MM.1S (cell line): ENCODE measurements around the gene RANBP1.

Experiments used
- DNase-seq: peaks from one replicate; pipeline ENCODE4 v3.0.0-alpha.2; 2015
- H2AFZ ChIP-seq: fragments of 300-600 bp; sonication (generic); 2 replicates; pipeline ENCODE4 v1.6.0; 2016; ENCODE audit warnings: antibody characterized with exemption, low read length
- H3F3A ChIP-seq: fragments of 300-600 bp; sonication (generic); 2 replicates; pipeline ENCODE4 v1.6.1; 2016; ENCODE audit warnings: mild to moderate bottlenecking, antibody characterized with exemption, low read length, moderate library complexity, mixed read lengths; ENCODE audit not compliant: insufficient read depth
- H3K27ac ChIP-seq: fragments of 300-600 bp; sonication (generic); 2 replicates; pipeline ENCODE4 v1.5.1; 2016; ENCODE audit warnings: mild to moderate bottlenecking, low read length
- H3K27me3 ChIP-seq: fragments of 300-600 bp; sonication (generic); replicated peaks from 2 replicates; pipeline ENCODE4 v1.6.0; 2016; ENCODE audit warnings: low read length; ENCODE audit not compliant: insufficient read depth
- H3K36me3 ChIP-seq: fragments of 300-600 bp; sonication (generic); replicated peaks from 2 replicates; pipeline ENCODE4 v1.6.1; 2016; ENCODE audit warnings: mild to moderate bottlenecking, low read length, mixed read lengths; ENCODE audit not compliant: insufficient read depth
- H3K4me1 ChIP-seq: fragments of 300-600 bp; sonication (generic); 2 replicates; pipeline ENCODE4 v1.6.1; 2016; ENCODE audit warnings: low read length, mixed read lengths
- H3K4me2 ChIP-seq: fragments of 300-600 bp; sonication (generic); 2 replicates; pipeline ENCODE4 v1.6.0; 2016; ENCODE audit warnings: low read depth, low read length
- H3K4me3 ChIP-seq: fragments of 300-600 bp; sonication (generic); 2 replicates; pipeline ENCODE4 v1.5.1; 2016; ENCODE audit warnings: low read length, mixed read lengths
- H3K79me2 ChIP-seq: fragments of 300-600 bp; sonication (generic); 2 replicates; pipeline ENCODE4 v1.6.1; 2016; ENCODE audit warnings: mixed run types, low read length, mixed read lengths
- H3K9ac ChIP-seq: fragments of 300-600 bp; sonication (generic); 2 replicates; pipeline ENCODE4 v1.6.1; 2016; ENCODE audit warnings: low read length, mixed read lengths
- H3K9me2 ChIP-seq: fragments of 300-600 bp; sonication (generic); replicated peaks from 2 replicates; pipeline ENCODE4 v1.6.1; 2016; ENCODE audit warnings: mild to moderate bottlenecking, low read length, mixed read lengths; ENCODE audit not compliant: insufficient read depth
- H3K9me3 ChIP-seq: fragments of 300-600 bp; sonication (generic); replicated peaks from 2 replicates; pipeline ENCODE4 v1.6.1; 2016; ENCODE audit warnings: mild to moderate bottlenecking, low read length, mixed read lengths; ENCODE audit not compliant: insufficient read depth
- H4K20me1 ChIP-seq: fragments of 300-600 bp; sonication (generic); 2 replicates; pipeline ENCODE4 v1.6.1; 2016; ENCODE audit warnings: mild to moderate bottlenecking, low read length, moderate library complexity, mixed read lengths; ENCODE audit not compliant: insufficient read depth
- EZH2 ChIP-seq: fragments of 300-600 bp; sonication (generic); optimal IDR thresholded peaks from 2 replicates; pipeline ENCODE3; 2017; ENCODE audit warnings: low read depth, mild to moderate bottlenecking, antibody characterized with exemption, low read length, mixed read lengths
- EZH2phosphoT487 ChIP-seq: fragments of 300-600 bp; sonication (generic); IDR thresholded peaks from 2 replicates; pipeline ENCODE4 v1.6.1; 2018; ENCODE audit warnings: antibody characterized with exemption, low read length
- TF ChIP-seq, protein P1 (sequence below): fragments of 300-600 bp; sonication (generic); IDR thresholded peaks from 2 replicates; pipeline ENCODE4 v1.5.1; 2016; ENCODE audit warnings: antibody characterized with exemption, low read length, mixed read lengths

The RANBP1 gene

DNA sequence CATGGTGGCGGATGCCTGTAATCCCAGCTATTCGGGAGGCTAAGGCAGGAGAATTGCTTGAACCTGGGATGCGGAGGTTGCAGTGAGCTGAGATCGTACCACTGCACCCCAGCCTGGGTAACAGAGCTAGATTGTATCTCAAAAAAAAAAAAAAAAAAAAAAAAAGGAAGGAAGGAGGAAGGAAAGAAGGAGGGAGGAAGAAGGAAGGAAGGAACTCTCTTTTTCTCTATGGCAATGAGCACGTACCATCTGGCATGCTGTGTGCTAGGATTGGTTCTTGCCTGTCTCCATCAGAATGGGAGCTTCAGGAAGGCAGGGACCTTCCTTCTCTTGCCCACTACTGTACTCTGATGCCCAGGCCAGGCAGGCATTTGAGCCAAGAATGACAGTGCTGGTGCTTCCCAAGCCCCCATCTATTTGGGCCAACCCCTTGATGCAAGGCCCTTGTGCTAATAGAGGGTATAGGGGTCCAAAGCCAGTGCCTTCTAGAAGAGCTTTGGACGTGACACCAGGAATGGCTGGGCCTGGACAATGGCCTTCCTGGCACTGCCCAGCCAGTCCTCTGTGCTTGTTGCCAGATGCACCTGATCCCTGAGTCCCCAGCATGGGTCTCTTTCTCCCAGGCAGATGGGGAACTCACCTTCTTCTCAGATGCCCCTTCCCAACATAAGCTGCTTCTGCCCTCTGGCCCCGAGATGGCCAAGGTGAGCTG, 46.4 kb upstream of the RANBP1 start:
- no peaks in the 10 kb centered on the region for H4K20me1 ChIP-seq
- DNase-seq = no peak
- H2AFZ ChIP-seq = no peak overlapping the region
- H3K79me2 ChIP-seq = no peaks in the 10 kb centered on the region
- TF ChIP-seq EZH2phosphoT487 (no peak), EZH2 (no peak)
- TF ChIP-seq, protein P1, sequence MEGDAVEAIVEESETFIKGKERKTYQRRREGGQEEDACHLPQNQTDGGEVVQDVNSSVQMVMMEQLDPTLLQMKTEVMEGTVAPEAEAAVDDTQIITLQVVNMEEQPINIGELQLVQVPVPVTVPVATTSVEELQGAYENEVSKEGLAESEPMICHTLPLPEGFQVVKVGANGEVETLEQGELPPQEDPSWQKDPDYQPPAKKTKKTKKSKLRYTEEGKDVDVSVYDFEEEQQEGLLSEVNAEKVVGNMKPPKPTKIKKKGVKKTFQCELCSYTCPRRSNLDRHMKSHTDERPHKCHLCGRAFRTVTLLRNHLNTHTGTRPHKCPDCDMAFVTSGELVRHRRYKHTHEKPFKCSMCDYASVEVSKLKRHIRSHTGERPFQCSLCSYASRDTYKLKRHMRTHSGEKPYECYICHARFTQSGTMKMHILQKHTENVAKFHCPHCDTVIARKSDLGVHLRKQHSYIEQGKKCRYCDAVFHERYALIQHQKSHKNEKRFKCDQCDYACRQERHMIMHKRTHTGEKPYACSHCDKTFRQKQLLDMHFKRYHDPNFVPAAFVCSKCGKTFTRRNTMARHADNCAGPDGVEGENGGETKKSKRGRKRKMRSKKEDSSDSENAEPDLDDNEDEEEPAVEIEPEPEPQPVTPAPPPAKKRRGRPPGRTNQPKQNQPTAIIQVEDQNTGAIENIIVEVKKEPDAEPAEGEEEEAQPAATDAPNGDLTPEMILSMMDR = no peak
- H3K9me2 ChIP-seq = no peaks in the 10 kb centered on the region
- no peaks in the 10 kb centered on the region for H3K27me3 ChIP-seq
- no peaks in the 10 kb centered on the region for H3K9me3 ChIP-seq
- no peak overlapping the region for H3K9ac ChIP-seq
- H3K4me1 ChIP-seq = no peaks in the 10 kb centered on the region
- H3K36me3 ChIP-seq = no peaks in the 10 kb centered on the region
- H3K27ac ChIP-seq = no peak overlapping the region
- H3F3A ChIP-seq = no peaks in the 10 kb centered on the region
- no peak overlapping the region for H3K4me3 ChIP-seq
- H3K4me2 ChIP-seq = no peak overlapping the region

DNA sequence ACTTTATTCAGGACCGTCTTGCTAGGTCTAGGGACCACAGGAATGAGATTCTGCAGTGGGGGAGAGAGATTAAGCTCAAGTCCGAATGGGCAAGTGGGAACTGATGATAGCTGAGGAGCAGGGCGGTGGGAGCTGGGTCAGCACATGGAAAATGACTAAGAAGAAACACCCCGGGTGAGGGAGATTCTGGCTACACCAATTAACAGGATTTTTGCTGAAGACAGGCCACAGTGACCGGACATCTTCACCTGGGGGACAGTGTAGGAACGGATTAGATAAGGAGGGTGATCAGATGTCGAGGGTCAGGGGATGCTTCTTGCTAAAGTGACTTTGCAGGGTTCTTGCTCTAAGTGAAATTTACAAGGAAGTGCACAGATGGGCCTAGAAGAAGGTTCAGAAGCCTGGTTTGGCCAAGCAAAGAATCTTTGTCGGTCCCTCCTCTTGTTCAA, 44.4 kb upstream of the RANBP1 start:
- Histone ChIP-seq H3K27me3 (no peaks in the 10 kb centered on the region), H3K4me3 (no peak overlapping the region), H3K79me2 (no peaks in the 10 kb centered on the region), H3K4me1 (no peaks in the 10 kb centered on the region), H3K4me2 (no peak overlapping the region), H2AFZ (no peak overlapping the region), H3K9ac (no peak overlapping the region), H3K36me3 (no peaks in the 10 kb centered on the region), H3K9me2 (no peaks in the 10 kb centered on the region), H3K9me3 (no peaks in the 10 kb centered on the region), H3F3A (no peaks in the 10 kb centered on the region), H3K27ac (no peak overlapping the region), H4K20me1 (no peaks in the 10 kb centered on the region)
- TF ChIP-seq, protein P1 = no peak
- no peak for TF ChIP-seq EZH2phosphoT487
- TF ChIP-seq EZH2 = no peak
- no peak for DNase-seq

DNA sequence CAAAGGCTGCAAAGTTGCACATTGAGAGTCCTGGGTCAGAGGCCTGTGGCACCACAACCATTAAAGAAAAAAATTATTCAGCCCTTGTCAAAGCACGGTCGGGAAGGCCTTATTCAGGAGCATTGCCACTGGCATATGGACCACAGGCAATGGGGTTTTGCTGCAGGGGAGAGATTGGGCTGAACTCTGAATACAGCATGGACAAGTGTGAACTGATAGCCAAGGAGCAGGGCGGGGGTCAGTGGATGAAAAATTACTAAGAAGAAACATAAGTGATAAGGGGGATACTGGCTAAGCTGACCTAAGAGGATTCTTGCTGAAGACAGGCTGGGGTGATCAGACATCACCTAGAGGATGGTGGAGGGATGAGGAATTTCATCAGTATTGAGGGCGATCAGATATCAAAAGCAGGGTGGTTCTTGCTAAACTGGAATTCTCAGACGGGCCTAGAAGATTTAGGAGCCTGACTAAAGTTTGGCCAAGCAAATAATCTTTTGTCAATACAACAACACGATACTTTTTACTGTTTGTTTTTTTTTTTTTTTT, 39.2 kb upstream of the RANBP1 start:
- no peaks in the 10 kb centered on the region for H4K20me1 ChIP-seq
- no peak overlapping the region for H3K9ac ChIP-seq
- H3K27me3 ChIP-seq = no peaks in the 10 kb centered on the region
- no peak overlapping the region for H3K27ac ChIP-seq
- H3K4me3 ChIP-seq = no peak overlapping the region
- TF ChIP-seq EZH2 = no peak
- no peak for TF ChIP-seq EZH2phosphoT487
- TF ChIP-seq, protein P1 = no peak
- H3F3A ChIP-seq = no peaks in the 10 kb centered on the region
- no peak for DNase-seq
- no peaks in the 10 kb centered on the region for H3K9me3 ChIP-seq
- no peaks in the 10 kb centered on the region for H3K36me3 ChIP-seq
- peaks cover 14% of the 10 kb centered on the region for H3K79me2 ChIP-seq
- no peaks in the 10 kb centered on the region for H3K9me2 ChIP-seq
- H3K4me1 ChIP-seq = peaks cover 6% of the 10 kb centered on the region; the same call in 1 of the 2 replicates
- no peak overlapping the region for H2AFZ ChIP-seq
- H3K4me2 ChIP-seq = no peak overlapping the region
